HUES48 (cell line): ENCODE data around the gene FAM47A.

Source experiments
- H3K27ac ChIP-seq: one replicate; pipeline ENCODE4 v1.7.0; 2013; ENCODE audit warnings: low read depth, low read length, inconsistent platforms
- H3K27me3 ChIP-seq: 2 replicates; pipeline ENCODE4 v1.6.1; 2013; ENCODE audit warnings: mild to moderate bottlenecking, low read length; ENCODE audit not compliant: control insufficient read depth, insufficient read depth
- H3K36me3 ChIP-seq: 2 replicates; pipeline ENCODE4 v1.6.1; 2013; ENCODE audit warnings: low read length; ENCODE audit not compliant: control insufficient read depth, insufficient read depth
- H3K4me1 ChIP-seq: 2 replicates; pipeline ENCODE4 v1.6.1; 2013; ENCODE audit warnings: mild to moderate bottlenecking, low read length; ENCODE audit not compliant: control insufficient read depth, insufficient read depth
- H3K4me3 ChIP-seq: 2 replicates; pipeline ENCODE4 v1.5.1; 2013; ENCODE audit warnings: mild to moderate bottlenecking, low read depth, low read length
- H3K9ac ChIP-seq: 2 replicates; pipeline ENCODE4 v1.6.1; 2013; ENCODE audit warnings: mild to moderate bottlenecking, low read depth, low read length, moderate library complexity
- H3K9me3 ChIP-seq: 2 replicates; pipeline ENCODE4 v1.6.1; 2013; ENCODE audit warnings: low read length; ENCODE audit not compliant: control insufficient read depth, insufficient read depth

The FAM47A gene

DNA sequence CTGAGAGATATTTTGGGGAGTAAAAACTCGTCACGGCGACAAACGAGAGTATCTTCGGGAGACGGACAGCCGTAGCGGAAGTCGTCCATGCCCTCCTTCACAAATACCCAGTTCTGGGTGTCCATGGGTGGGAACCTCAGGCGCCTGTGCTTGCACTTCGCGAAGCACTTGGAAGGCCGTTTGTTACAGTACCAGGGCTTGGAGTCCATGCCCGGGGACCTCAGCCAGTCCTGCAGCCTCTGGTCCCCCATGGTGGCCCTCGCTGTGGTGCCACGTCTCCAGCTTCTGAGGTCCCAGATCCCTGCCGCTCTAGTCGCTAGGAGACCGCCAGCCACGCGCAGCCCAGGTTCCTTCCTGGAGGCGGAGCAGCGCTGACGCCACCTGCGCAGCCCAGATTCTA, at the start of gene FAM47A:
Gene FAM47A (minus strand): TSS at position 287 of the 400 bp plus-strand sequence. CDS start 36 bp downstream, at position 251.
- Histone ChIP-seq H3K27me3 (no peaks in the 10 kb centered on the region), H3K27ac (no peak within 1 kb of the TSS), H3K4me3 (no peak within 1 kb of the TSS), H3K9me3 (no peaks in the 10 kb centered on the region), H3K4me1 (no peaks in the 10 kb centered on the region), H3K9ac (no peak within 1 kb of the TSS), H3K36me3 (no peaks in the 10 kb centered on the region)

DNA sequence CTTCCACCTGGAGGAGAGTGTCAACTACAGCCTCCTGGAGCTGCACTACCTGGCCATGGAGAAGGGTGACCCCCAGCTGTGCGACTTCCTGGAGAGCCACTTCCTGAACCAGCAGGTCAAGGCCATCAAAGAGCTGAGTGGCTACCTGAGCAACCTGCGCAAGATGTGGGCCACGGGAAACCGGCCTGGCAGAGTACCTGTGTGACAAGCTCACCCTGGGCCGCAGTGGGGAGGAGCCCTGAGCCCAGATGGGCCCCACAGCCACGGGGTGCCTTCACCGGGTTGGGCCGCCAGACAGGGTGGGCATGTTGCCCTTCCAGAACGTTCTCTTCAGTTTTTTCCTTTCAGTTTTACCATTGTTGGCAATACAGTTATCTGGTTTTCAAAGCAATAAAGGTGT, 15.2 kb upstream of the FAM47A start:
- H3K27me3 ChIP-seq = no peaks in the 10 kb centered on the region

DNA sequence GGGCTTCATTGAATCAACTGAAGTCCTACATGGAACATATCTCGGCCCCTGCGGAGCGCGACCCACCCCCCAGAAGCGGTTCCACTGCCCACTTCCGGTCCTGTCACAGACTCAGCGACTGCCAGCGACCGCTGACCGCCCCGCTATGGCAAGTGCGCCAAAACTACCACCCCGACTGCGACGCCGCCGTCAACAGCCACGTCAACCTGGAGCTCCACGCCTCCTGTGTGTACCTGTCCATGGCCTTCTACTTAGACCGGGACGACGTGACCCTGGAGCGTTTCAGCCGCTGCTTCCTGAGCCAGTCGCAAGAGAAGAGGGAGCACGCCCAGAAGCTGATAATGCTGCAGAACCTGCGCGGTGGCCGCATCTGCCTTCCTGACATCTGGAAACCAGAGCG, 14.8 kb upstream of the FAM47A start:
- Histone ChIP-seq H3K27me3 (no peaks in the 10 kb centered on the region), H3K4me3 (no peak overlapping the region), H3K27ac (no peak overlapping the region), H3K9ac (no peak overlapping the region), H3K4me1 (0 out of 2 replicates have a peak, but pooled peaks cover 5% of the 10 kb centered on the region), H3K9me3 (no peaks in the 10 kb centered on the region), H3K36me3 (no peaks in the 10 kb centered on the region)

More for the DNA sequence above, 15.2 kb upstream of the FAM47A start:
- no peak overlapping the region for H3K27ac ChIP-seq
- no peak overlapping the region for H3K9ac ChIP-seq
- 0 out of 2 replicates have a peak, but pooled peaks cover 5% of the 10 kb centered on the region for H3K4me1 ChIP-seq
- no peaks in the 10 kb centered on the region for H3K9me3 ChIP-seq
- H3K36me3 ChIP-seq = no peaks in the 10 kb centered on the region
- H3K4me3 ChIP-seq = no peak overlapping the region

DNA sequence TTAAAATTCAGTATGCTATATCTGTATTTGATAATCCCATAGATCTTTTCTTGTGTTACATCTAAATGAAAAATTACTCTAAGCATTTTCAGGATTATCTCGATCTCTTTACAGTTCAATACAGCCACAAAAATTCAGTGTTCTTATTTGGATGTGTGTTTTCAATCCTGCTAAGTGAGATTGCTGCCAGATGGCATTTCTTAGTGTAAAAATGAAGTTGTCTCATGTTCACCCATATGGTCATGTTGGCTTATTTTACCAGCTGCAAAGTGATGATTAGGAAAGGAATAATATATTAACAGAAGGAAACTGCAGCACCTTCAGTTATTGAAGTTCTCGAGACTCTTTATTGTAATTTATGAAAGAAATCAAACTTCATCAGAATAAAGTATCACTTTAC, 12.1 kb upstream of the FAM47A start:
- Histone ChIP-seq H3K4me1 (no peaks in the 10 kb centered on the region), H3K9me3 (no peaks in the 10 kb centered on the region), H3K4me3 (no peak overlapping the region), H3K27ac (no peak overlapping the region), H3K27me3 (no peaks in the 10 kb centered on the region), H3K9ac (no peak overlapping the region), H3K36me3 (no peaks in the 10 kb centered on the region)

DNA sequence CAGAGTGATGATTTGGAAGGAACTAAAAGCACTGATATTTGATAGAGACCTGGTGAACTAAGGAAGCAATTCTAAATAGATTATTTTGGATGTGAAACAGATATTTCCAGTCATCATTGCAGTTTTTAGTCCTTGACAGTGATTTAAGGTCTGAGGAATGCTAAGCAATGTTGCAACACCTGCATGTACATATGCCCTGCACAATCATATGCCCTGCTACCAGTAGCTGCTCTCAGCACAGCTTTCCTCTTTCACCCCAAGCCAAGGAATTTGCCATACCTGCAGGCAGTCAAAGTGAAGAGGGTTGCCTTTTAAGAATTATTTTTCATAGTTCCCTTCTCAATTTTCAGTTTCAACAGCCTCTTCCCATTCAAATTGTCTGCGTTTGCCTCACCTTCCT, 8.7 kb upstream of the FAM47A start:
- Histone ChIP-seq H3K36me3 (no peaks in the 10 kb centered on the region), H3K27ac (no peak overlapping the region), H3K9ac (no peak overlapping the region), H3K27me3 (no peaks in the 10 kb centered on the region), H3K4me1 (no peaks in the 10 kb centered on the region), H3K4me3 (no peak overlapping the region), H3K9me3 (no peaks in the 10 kb centered on the region)

DNA sequence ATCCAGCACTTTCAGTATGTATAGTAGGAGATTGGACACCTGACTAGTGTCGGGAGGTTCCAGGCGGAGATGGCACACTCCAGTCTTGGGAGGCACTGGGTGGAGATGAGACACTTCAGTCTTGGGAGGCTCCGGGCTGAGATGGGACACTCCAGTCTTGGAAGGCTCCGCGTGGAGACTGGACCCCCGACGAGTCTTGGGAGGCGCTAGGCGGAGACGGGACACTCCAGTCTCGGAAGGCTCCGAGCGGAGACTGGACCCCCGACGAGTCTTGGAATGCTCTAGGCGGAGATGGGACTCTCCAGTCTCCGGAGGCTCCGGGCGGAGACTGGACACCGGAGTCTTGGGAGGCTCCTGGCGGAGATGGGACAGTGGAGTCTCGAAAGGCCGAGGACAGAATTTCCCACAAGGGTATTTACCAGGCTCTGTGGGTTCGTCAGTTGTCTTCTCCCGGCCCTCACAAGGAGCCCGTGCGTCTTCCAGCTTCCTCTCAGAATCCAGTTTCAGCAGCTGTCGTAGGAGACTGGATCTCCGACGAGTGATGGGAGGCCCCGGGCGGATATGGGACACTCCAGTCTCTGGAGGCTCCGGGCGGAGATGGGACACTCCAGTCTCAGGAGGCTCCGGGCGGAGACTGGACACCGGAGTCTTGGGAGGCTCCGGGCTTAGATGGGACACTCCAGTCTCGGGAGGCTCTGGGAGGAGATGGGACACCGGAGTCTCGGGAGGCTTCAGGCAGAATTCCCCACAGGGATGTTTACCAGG, 952 bp downstream of the FAM47A start:
- H3K9ac ChIP-seq = no peak overlapping the region

DNA sequence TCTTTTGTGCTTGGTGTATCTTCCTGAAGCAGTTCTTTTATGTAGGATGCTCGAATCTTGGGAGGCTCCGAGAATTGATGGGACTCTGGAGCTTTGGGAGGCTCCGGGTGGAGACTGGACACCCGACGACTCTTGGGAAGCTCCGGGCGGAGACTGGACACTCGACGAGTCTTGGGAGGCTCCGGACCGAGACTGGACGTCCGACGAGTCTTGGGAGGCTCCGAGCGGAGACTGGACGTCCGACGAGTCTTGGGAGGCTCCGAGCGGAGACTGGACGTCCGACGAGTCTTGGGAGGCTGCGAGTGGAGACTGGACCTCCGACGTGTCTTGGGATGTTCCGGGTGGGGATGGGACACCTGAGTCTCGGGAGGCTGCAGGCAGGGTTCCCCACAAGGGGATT, 1.6 kb downstream of the FAM47A start:
- H3K36me3 ChIP-seq = no peaks in the 10 kb centered on the region

More for the DNA sequence above, 952 bp downstream of the FAM47A start:
- H3K36me3 ChIP-seq = no peaks in the 10 kb centered on the region
- no peak overlapping the region for H3K27ac ChIP-seq
- H3K4me1 ChIP-seq = no peaks in the 10 kb centered on the region
- no peaks in the 10 kb centered on the region for H3K9me3 ChIP-seq
- no peaks in the 10 kb centered on the region for H3K27me3 ChIP-seq
- H3K4me3 ChIP-seq = no peak overlapping the region

DNA sequence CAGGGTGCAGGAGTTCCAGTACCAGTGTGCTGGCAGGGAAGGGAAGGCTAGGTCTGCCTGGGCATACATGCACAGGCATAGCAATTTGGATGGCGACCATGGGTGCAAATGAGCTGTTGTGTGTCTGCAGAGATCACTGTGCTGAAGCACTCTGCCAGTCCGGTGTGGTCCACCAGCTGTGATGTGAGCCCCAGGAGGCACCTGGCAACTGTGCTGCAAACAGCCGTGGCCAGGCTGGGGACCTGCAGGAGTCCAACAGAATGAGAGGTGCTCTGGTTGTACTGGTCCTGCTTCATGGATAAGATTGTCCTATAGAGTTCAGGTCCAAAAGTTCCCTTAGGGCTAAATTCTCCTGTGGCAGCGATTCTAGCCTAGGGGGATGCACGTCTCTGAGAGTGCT, 6.1 kb downstream of the FAM47A start:
- H3K27ac ChIP-seq = no peak overlapping the region
- H3K4me1 ChIP-seq = no peaks in the 10 kb centered on the region
- no peak overlapping the region for H3K4me3 ChIP-seq
- H3K36me3 ChIP-seq = no peaks in the 10 kb centered on the region
- no peaks in the 10 kb centered on the region for H3K27me3 ChIP-seq
- no peak overlapping the region for H3K9ac ChIP-seq
- peaks cover 11% of the 10 kb centered on the region for H3K9me3 ChIP-seq

More for the DNA sequence above, 1.6 kb downstream of the FAM47A start:
- no peaks in the 10 kb centered on the region for H3K9me3 ChIP-seq
- no peak overlapping the region for H3K27ac ChIP-seq
- no peaks in the 10 kb centered on the region for H3K27me3 ChIP-seq
- H3K4me1 ChIP-seq = no peaks in the 10 kb centered on the region
- H3K4me3 ChIP-seq = no peak overlapping the region
- no peak overlapping the region for H3K9ac ChIP-seq

DNA sequence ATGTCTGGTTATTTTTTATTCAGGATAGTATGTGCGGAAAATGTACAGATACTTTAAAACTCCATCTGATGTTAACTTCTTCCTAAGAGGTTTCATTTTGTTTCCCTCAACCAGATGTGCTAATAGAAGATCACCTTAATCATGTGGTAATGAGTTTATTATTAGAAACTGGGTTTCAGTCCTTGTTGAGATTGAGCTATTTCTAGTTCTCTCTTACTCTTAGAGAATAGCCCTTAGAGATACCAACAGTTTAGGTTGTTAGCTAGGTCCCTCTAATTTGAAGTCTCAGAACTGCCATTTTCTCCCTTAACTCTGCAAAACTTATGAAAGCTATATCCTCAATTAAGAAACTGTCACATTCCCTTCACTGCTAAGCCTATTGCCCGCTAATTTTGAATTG, 13.0 kb downstream of the FAM47A start:
- H3K9ac ChIP-seq = no peak overlapping the region
- no peak overlapping the region for H3K4me3 ChIP-seq

DNA sequence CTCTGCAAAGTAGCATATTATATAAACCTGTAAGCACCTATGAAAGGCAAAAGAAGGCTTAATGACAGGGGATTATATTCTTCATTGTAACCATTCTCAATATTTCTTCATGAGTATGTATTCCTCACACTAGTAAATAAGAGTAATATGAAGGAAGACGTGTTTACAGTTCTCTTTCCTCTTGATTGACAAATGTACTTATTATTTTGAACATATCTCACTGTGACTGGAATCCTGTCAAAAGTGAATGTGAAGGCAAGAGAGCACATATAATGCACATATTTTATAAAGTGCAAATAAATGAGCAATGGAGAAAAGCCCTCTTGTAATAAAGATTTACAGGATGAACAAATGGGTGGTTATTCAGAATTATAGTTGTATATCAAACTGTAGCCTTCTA, 19.7 kb downstream of the FAM47A start:
- H3K4me1 ChIP-seq = no peaks in the 10 kb centered on the region

More for the DNA sequence above, 13.0 kb downstream of the FAM47A start:
- Histone ChIP-seq H3K4me1 (no peaks in the 10 kb centered on the region), H3K9me3 (peaks cover 11% of the 10 kb centered on the region), H3K36me3 (no peaks in the 10 kb centered on the region), H3K27ac (no peak overlapping the region), H3K27me3 (no peaks in the 10 kb centered on the region)

More for the DNA sequence above, 19.7 kb downstream of the FAM47A start:
- Histone ChIP-seq H3K9me3 (no peaks in the 10 kb centered on the region), H3K4me3 (no peak overlapping the region), H3K36me3 (no peaks in the 10 kb centered on the region), H3K27me3 (no peaks in the 10 kb centered on the region), H3K9ac (no peak overlapping the region), H3K27ac (no peak overlapping the region)
